NB4 (cell line): ENCODE data around the gene AOAH.

Experiments
- DNase-seq: peaks from one replicate; pipeline ENCODE4 v3.0.0; 2010; ENCODE audit warnings: low read depth
- H3K4me3 ChIP-seq: one replicate; pipeline ENCODE4 v1.5.1; 2011; ENCODE audit warnings: mild to moderate bottlenecking, low read depth, low read length, moderate library complexity
- MYC ChIP-seq: IDR thresholded peaks from 2 replicates; pipeline ENCODE4 v1.6.1; 2011; ENCODE audit warnings: low read depth, low read length
- POLR2A ChIP-seq: IDR thresholded peaks from 2 replicates; pipeline ENCODE4 v1.6.1; 2011; ENCODE audit warnings: mild to moderate bottlenecking; ENCODE audit not compliant: insufficient read length; ENCODE audit errors: extremely low read depth
- TF ChIP-seq, protein P1 (sequence below): IDR thresholded peaks from 2 replicates; pipeline ENCODE4 v1.6.1; 2011; ENCODE audit warnings: low read depth, low read length
- TF ChIP-seq, protein P2 (sequence below): IDR thresholded peaks from one replicate; pipeline ENCODE4 v1.5.1; 2012; ENCODE audit warnings: low read depth, low read length

AOAH gene

GRCh38 chr7:36602934-36603887 lies 121.1 kb downstream of the AOAH start:
- DNase-seq, result no peak
- TF ChIP-seq, protein P1, sequence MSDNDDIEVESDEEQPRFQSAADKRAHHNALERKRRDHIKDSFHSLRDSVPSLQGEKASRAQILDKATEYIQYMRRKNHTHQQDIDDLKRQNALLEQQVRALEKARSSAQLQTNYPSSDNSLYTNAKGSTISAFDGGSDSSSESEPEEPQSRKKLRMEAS, result no peak
- TF ChIP-seq MYC (no peak), POLR2A (no peak)
- TF ChIP-seq, protein P2, sequence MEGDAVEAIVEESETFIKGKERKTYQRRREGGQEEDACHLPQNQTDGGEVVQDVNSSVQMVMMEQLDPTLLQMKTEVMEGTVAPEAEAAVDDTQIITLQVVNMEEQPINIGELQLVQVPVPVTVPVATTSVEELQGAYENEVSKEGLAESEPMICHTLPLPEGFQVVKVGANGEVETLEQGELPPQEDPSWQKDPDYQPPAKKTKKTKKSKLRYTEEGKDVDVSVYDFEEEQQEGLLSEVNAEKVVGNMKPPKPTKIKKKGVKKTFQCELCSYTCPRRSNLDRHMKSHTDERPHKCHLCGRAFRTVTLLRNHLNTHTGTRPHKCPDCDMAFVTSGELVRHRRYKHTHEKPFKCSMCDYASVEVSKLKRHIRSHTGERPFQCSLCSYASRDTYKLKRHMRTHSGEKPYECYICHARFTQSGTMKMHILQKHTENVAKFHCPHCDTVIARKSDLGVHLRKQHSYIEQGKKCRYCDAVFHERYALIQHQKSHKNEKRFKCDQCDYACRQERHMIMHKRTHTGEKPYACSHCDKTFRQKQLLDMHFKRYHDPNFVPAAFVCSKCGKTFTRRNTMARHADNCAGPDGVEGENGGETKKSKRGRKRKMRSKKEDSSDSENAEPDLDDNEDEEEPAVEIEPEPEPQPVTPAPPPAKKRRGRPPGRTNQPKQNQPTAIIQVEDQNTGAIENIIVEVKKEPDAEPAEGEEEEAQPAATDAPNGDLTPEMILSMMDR, result no peak
- no peak overlapping the region for H3K4me3 ChIP-seq

- DNase-seq, result no peak
- no peak for TF ChIP-seq POLR2A
- TF ChIP-seq, protein P1, result no peak
- H3K4me3 ChIP-seq, result no peak overlapping the region
Observed at GRCh38 chr7:36602511-36602910, 121.8 kb downstream of the AOAH start.

- TF ChIP-seq MYC, result no peak
- TF ChIP-seq POLR2A, result no peak
- TF ChIP-seq, protein P2, result no peak
- TF ChIP-seq, protein P1, result no peak
- no peak for DNase-seq
- H3K4me3 ChIP-seq, result no peak overlapping the region
Observed at GRCh38 chr7:36601601-36602000, 122.7 kb downstream of the AOAH start.

DNA sequence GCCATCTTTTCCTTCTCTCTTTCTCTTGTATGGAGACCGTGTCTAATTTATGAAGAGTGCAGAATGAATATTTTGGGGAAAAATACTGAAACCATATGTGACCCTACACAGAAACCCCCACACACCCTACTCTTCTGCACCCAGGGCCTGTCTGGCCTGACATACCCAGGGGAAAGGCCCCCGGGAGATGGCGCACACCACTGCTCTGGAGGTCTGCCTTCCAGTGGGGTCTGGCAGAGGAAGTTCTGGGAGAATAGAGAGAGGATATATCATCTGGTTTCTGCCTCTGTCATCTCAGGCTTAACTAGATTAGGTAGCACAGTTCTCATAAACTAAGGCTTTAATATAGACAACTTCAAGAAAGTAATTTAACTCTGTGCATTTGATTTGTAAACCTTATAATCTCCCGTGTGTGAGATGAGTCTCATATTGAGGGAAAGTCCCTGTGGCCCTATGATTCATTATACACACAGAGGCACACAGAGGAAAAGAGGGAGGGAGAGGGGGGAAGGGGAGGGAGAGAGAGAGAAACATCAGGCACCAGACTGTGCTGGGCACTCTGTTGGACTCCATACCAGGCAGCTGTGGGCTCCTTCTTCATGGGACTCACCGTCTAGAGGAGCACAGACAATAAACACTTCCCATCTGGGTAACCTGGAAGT lies 123.3 kb downstream of the AOAH start:
- TF ChIP-seq, protein P2, result no peak
- TF ChIP-seq, protein P1, result no peak
- TF ChIP-seq MYC (no peak), POLR2A (no peak)
- no peak overlapping the region for H3K4me3 ChIP-seq
- DNase-seq, result no peak

DNA sequence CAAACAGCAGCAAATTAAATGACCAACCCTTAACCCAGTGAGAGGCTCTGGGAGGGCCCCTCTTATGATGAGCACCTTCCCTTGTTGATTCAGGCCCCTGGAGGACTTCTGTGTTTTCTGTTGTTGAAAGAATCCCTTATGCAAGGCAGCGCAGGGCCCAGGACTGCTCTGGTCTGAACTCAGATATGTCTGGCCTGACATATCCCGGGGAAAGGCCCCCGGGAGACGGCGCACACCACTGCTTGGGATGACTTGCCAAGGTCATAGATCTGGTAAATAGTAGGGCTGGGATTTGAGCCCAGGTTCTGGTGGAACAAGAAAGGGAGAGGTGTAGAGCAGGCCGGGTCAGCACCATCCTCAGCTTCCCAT lies 124.0 kb downstream of the AOAH start:
- no peak overlapping the region for H3K4me3 ChIP-seq
- DNase-seq, result no peak
- TF ChIP-seq POLR2A, result no peak
- no peak for TF ChIP-seq MYC
- TF ChIP-seq, protein P2, result no peak
- TF ChIP-seq, protein P1, result no peak

GRCh38 chr7:36599645-36600313 lies 124.5 kb downstream of the AOAH start:
- no peak overlapping the region for H3K4me3 ChIP-seq
- TF ChIP-seq MYC, result no peak
- TF ChIP-seq, protein P1, result no peak
- TF ChIP-seq POLR2A, result no peak
- TF ChIP-seq, protein P2, result no peak
- DNase-seq, result no peak
